Stimulated activated naive CD8-positive, alpha-beta T cell treated with anti-CD3 and anti-CD28 coated beads, Interleukin-15, Interleukin-2, amounts not matched to agents 100 U/mL and 50 U/mL, for 24 hours (primary cell): ENCODE measurements around the gene GPR78.

Source experiments
- ATAC-seq: fragments of 150-1000 bp; cut with Tn5 transposase; one replicate; pipeline ENCODE4 v1.10.0; 2021
- DNase-seq: peaks from one replicate; pipeline ENCODE4 v3.0.0; 2021

The GPR78 gene

GRCh38 chr4:8580321-8581093 lies at the start of gene GPR78:
GPR78 (plus strand) TSS chr4:8580392; CDS start chr4:8580983, 591 bp downstream.
- peak; percentile 51 for ATAC-seq
- DNase-seq, result peak; percentile 59

DNA sequence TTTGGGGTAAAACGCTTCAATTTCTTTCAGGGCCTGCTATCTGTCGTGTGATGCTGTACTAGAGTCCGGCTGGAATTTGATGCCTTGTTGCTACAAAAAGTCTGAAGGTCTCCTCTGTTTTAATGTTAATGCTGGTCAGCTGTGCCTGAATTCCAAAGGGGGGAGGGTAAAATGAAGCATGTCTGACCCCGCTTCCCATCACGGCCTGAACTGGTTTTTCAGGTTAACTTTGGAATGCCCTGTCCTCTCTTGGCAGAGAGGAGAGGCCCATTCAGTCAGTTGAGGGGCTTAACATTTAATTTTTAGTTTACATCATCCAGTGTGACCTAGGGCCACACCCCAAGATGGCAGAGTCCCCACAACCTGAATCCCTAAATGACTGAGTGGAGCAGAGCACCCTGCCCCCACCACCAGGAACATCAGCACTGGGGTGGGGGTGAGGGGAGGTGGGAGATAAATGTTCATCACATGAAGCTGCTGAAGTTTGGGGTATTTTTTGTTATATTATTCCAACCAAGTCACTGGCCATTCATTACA lies 47.9 kb upstream of the GPR78 start:
- ATAC-seq (no peak), DNase-seq (no peak)

DNA sequence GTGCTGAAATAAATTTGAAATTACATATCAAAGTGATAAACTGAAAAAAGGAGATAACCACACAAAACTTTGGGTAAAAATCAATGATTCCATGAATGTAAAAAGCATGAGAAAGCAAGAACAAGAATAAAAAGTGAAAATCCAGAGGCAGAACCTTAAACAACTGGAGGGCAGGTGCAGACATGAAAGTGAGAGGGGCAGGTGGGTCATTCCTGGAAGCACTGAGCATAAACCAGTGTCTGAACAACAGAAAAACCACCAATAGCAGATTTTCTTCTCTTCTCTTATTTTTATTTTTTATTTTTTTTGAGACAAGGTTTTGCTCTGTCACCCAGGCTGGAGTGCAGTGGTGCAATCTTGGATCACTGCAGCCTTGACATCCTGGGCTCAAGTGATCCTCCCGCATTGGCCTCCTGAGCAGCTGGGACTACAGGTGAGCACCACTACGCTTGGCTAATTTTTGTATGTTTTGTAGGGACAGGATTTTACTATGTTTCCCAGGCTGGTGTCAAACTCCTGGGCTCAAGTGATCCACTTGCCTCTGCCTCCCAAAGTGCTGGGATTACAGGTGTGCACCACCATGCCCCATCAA lies 46.8 kb upstream of the GPR78 start:
- no peak for ATAC-seq
- no peak for DNase-seq

- DNase-seq (no peak), ATAC-seq (no peak)
These were observed 46.1 kb upstream of the GPR78 start for GRCh38 chr4:8534129-8534528.

- no peak for ATAC-seq
These were observed 45.6 kb upstream of the GPR78 start for GRCh38 chr4:8534611-8535010.

GRCh38 chr4:8536467-8536866 lies 43.7 kb upstream of the GPR78 start:
- no peak for ATAC-seq
- DNase-seq, result no peak

More at GRCh38 chr4:8534611-8535010, 45.6 kb upstream of the GPR78 start:
- DNase-seq, result no peak

- ATAC-seq (no peak), DNase-seq (no peak)
These were observed 43.1 kb upstream of the GPR78 start for GRCh38 chr4:8537041-8537461.

GRCh38 chr4:8538076-8538702 lies 42.0 kb upstream of the GPR78 start:
- no peak for DNase-seq
- no peak for ATAC-seq

GRCh38 chr4:8538703-8539567 lies 41.3 kb upstream of the GPR78 start:
- no peak for DNase-seq
- no peak for ATAC-seq

GRCh38 chr4:8539661-8540060 lies 40.5 kb upstream of the GPR78 start:
- DNase-seq (no peak), ATAC-seq (no peak)

GRCh38 chr4:8540072-8540471 lies 40.1 kb upstream of the GPR78 start:
- ATAC-seq, result peak; percentile 21
- DNase-seq, result no peak

GRCh38 chr4:8540586-8540985 lies 39.6 kb upstream of the GPR78 start:
- ATAC-seq, result no peak
- DNase-seq, result no peak

DNA sequence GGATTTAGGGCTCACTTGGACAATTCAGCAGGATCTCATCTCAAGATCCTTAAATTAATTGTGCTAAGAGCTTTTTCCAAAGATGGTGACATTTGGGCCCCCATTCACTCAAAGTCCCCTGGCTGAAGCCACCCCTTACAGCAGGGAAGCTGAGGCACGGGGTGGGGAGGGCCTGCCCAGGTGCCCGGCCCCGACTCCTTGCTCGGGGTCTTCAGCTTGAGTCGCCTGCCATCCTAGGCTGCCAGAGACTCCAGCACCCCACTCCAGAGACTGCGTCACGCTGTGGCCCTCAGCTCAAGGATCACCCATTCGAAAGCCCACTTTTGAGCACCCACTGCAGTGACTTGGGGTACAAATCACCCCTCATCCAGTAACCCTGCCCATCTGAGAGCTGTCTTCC lies 39.2 kb upstream of the GPR78 start:
- ATAC-seq, result no peak

GRCh38 chr4:8541981-8542715 lies 38.0 kb upstream of the GPR78 start:
- DNase-seq (no peak), ATAC-seq (no peak)

More for the DNA sequence above, 39.2 kb upstream of the GPR78 start:
- no peak for DNase-seq

GRCh38 chr4:8542776-8543525 lies 37.2 kb upstream of the GPR78 start:
- DNase-seq (no peak), ATAC-seq (no peak)

DNA sequence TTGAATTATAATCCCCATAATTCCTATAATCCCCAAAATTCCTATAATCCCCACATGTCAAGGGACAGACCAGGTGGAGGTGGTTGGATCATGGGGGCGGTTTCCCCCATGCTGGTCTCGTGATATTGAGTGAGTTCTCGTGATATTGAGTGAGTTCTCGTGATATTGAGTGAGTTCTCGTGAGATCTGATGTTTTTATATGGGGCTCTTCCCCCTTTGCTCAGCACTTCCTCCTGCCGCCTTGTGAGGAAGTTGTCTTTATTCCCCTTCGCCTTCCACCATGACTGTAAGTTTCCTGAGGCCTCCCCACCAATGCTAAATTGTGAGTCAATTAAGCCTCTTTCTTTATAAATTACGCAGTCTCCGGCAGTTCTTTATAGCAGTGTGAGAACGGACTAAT lies 36.6 kb upstream of the GPR78 start:
- no peak for ATAC-seq
- no peak for DNase-seq

DNA sequence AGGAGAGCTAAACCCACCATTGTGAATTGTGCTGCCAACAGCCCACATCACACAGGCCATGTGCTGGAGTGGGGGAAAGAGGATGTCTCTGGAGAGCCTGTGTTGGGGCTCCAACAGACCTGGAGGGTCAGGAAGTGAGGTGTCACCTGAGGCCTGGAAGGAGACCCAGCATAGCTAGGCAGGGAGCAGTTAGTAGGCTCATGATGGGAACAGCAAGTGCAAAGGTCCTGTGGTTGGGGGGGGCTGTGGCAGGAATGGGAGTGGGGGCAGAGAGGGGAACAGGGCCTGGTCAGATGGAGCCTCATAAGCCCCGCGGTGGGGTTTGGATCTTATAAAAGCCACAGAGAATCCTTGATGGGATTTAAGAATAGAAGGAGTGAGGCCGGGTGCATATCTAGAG lies 35.9 kb upstream of the GPR78 start:
- DNase-seq, result no peak
- no peak for ATAC-seq

DNA sequence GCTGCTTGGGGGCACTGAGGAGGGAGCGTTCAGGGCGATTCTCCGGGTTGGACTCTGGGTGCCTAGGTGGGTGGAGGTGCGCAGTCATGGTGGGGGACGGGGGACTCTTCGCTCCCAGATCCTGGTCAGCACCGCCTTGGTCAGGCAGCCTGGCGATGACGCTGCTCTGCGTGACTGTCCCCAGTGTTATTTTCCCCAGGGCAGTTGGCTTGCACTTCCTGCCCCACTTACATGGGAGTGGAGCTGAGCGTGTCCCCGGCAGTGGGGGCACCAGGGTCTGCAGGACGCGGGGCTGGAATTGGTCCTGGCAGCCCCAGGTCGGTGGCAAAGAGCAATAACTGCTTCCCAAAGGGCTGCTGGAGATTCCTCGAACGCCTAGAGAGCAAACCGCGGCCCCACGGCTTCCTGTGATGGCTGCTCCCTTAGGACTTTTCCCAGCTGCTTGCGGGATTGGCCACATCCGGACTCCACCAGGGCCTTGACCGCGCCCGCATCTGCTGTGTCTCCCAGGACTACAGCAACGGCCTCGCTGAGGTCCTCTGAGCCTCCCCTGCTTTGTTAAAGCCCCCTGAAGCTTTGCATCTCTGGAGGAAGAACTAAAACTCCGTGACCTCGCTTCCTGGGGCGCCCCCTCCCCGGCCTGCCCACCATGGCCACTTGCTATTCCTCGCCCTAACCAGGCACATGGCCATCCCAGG lies 35.3 kb upstream of the GPR78 start:
- no peak for ATAC-seq

DNA sequence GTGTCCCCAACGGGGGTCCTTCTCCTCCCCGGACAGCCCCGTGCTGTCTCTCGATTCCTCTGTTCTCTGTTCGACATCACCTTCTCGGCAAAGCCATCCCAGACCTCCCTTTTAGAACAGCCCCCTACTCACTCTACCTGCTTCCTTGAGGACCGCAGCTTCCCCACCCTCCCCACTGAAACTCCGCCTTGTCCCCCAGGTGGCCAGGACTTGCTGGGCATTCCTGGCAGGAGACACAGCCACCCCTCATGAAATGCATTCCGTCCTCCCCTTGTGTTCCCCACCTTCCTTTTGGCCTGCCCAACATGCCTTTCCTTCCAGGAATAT lies 34.8 kb upstream of the GPR78 start:
- no peak for ATAC-seq
- no peak for DNase-seq

More for the DNA sequence above, 35.3 kb upstream of the GPR78 start:
- no peak for DNase-seq

DNA sequence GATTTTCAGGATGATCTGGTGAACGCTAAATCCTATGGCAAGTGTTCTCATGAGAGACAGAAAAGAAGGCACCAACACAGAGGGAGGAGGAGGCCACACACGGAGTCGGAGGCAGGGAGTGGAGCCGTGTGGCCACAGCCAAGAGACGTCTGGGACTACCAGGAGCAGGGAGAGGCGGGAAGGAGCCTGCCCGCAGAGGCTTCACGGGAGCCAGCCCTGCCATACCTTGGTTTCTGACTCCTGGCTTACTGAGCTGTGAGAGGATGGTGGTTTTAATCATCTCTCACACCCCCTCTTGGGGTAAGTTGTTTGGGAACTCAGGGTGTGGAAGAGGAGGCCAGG lies 33.5 kb upstream of the GPR78 start:
- DNase-seq (no peak), ATAC-seq (no peak)
